ENCODE data around the gene PCSK7. TPM values are rescaled to one million over a fixed set of nuclear protein-coding genes. Genes with fewer than 3 reads are reported as not detected.
"Not testable (repeated sequence)": the region's sequence is repeated elsewhere in the genome, so short reads cannot be mapped to it uniquely, and the experiment has no call there.

PCSK7 gene
- total and polyA plus RNA-seq, 2 of the 4 experiments (the other 2 are of a cell fraction) = 35.8 to 54.3 TPM

GRCh38 chr11:117265745-117266144, 33.9 kb upstream of the PCSK7 start:
- Histone ChIP-seq H3K23ac (ENCODE audit: low read depth, low read length) (no peak overlapping the region), H2AFZ (replicated peaks; ENCODE audit: low read length, poor library complexity) (no peak overlapping the region), H3K56ac (ENCODE audit: extremely low read depth, insufficient read depth, low read length) (no peak overlapping the region), H3K9me3 (ENCODE audit: control insufficient read depth, insufficient read depth, low read length) (no peaks in the 10 kb centered on the region), H2BK20ac (ENCODE audit: low read depth, low read length) (no peak overlapping the region), H3K27me3 (ENCODE audit: control insufficient read depth, insufficient read depth, low read length) (no peaks in the 10 kb centered on the region), H3K18ac (ENCODE audit: low read depth, low read length) (no peak overlapping the region), H3K9ac (ENCODE audit: low read depth, low read length) (no peak overlapping the region), H2AK9ac (replicated peaks; ENCODE audit: low read depth, low read length, poor library complexity) (no peak overlapping the region), H2BK120ac (ENCODE audit: low read depth, low read length) (no peak overlapping the region), H3K9me1 (ENCODE audit: insufficient read depth, low read length) (0 out of 2 replicates have a peak, but pooled peaks cover 3% of the 10 kb centered on the region), H4K5ac (ENCODE audit: low read depth, low read length) (no peak overlapping the region), H4K20me1 (ENCODE audit: insufficient read depth, low read length) (no peaks in the 10 kb centered on the region), H3K79me1 (ENCODE audit: low read depth in 1 of 2, low read length in 2 of 2) (peaks cover 0 to 4% of the 10 kb centered on the region in 2 experiments; a peak in 2 of 4 replicates), H3K4ac (ENCODE audit: low read depth, low read length) (no peak overlapping the region), H3K27ac (ENCODE audit: insufficient read depth, low read length) (no peak overlapping the region), H3K4me2 (ENCODE audit: low read depth, low read length) (no peak overlapping the region), H2AK5ac (ENCODE audit: low read depth, low read length) (no peak overlapping the region), H3K4me1 (ENCODE audit: control insufficient read depth, insufficient read depth, low read length) (no peaks in the 10 kb centered on the region), H4K91ac (ENCODE audit: insufficient read depth, low read depth, low read length) (no peak overlapping the region), H3K4me3 (ENCODE audit: insufficient read depth, low read depth, low read length) (no peak overlapping the region), H4K8ac (ENCODE audit: low read depth in 2 of 2, low read length in 2 of 2) (no peak overlapping the region), H3K36me3 (ENCODE audit: control insufficient read depth, insufficient read depth, low read length) (peaks cover 10% of the 10 kb centered on the region), H2BK5ac (ENCODE audit: low read depth, low read length, poor library complexity, severe bottlenecking) (no peak overlapping the region), H3K14ac (replicated peaks; ENCODE audit: low read depth, low read length) (no peak overlapping the region), H2BK15ac (ENCODE audit: low read depth, low read length) (no peak overlapping the region)
- dilution Hi-C loops (cut with HindIII; ENCODE audit: low sequenced_read_pairs, unreplicated experiment) = no loop called here
- intact Hi-C loops (cut with micrococcal nuclease) = no loop called here
- in situ Hi-C loops (cut with MboI; ENCODE audit: low sequenced_read_pairs) = no loop called here
- TF ChIP-seq, protein P1, sequence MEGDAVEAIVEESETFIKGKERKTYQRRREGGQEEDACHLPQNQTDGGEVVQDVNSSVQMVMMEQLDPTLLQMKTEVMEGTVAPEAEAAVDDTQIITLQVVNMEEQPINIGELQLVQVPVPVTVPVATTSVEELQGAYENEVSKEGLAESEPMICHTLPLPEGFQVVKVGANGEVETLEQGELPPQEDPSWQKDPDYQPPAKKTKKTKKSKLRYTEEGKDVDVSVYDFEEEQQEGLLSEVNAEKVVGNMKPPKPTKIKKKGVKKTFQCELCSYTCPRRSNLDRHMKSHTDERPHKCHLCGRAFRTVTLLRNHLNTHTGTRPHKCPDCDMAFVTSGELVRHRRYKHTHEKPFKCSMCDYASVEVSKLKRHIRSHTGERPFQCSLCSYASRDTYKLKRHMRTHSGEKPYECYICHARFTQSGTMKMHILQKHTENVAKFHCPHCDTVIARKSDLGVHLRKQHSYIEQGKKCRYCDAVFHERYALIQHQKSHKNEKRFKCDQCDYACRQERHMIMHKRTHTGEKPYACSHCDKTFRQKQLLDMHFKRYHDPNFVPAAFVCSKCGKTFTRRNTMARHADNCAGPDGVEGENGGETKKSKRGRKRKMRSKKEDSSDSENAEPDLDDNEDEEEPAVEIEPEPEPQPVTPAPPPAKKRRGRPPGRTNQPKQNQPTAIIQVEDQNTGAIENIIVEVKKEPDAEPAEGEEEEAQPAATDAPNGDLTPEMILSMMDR (conservative IDR thresholded peaks at IDR 0.05; ENCODE audit: low read depth, low read length) = no peak
- TF ChIP-seq MAZ (IDR thresholded peaks at IDR 0.05; ENCODE audit: borderline replicate concordance, low read depth, low read length) = no peak
- TF ChIP-seq CEBPB (IDR thresholded peaks at IDR 0.05; ENCODE audit: low read depth, low read length) = no peak
- TF ChIP-seq SMC3 (IDR thresholded peaks at IDR 0.05; ENCODE audit: low read depth, low read length) = no peak
- TF ChIP-seq RFX5 (IDR thresholded peaks at IDR 0.05; ENCODE audit: low read depth, low read length) = no peak
- 80% methylated on average over 1 of the region's 2 CpGs; no CpG with 5 or more reads in 1 of the 2 experiments for WGBS, 2 experiments (ENCODE audit: extremely low coverage in 2 of 2, insufficient read length in 1 of 2)
- POLR2A ChIA-PET (ENCODE audit: unreplicated experiment) = no interaction called here
- no TSS peak for BruUV-seq (replicated peaks)
- DNase-seq (no peak), ATAC-seq (ENCODE audit: low read depth) (no peak)
- CTCF ChIA-PET = no interaction called here

- DNase-seq; in situ Hi-C loops (cut with MboI; ENCODE audit: low sequenced_read_pairs); intact Hi-C loops (cut with micrococcal nuclease); H4K8ac ChIP-seq (ENCODE audit: low read depth in 2 of 2, low read length in 2 of 2); H3K27ac ChIP-seq (ENCODE audit: insufficient read depth, low read length); POLR2A ChIA-PET (ENCODE audit: unreplicated experiment); H3K4me2 ChIP-seq (ENCODE audit: low read depth, low read length); H2AK9ac ChIP-seq (replicated peaks; ENCODE audit: low read depth, low read length, poor library complexity); H3K14ac ChIP-seq (replicated peaks; ENCODE audit: low read depth, low read length); H3K27me3 ChIP-seq (ENCODE audit: control insufficient read depth, insufficient read depth, low read length); ATAC-seq (ENCODE audit: low read depth); H3K18ac ChIP-seq (ENCODE audit: low read depth, low read length); H3K4me3 ChIP-seq (ENCODE audit: insufficient read depth, low read depth, low read length); H3K4me1 ChIP-seq (ENCODE audit: control insufficient read depth, insufficient read depth, low read length); H2BK120ac ChIP-seq (ENCODE audit: low read depth, low read length); H3K9me3 ChIP-seq (ENCODE audit: control insufficient read depth, insufficient read depth, low read length); H4K20me1 ChIP-seq (ENCODE audit: insufficient read depth, low read length); H2AK5ac ChIP-seq (ENCODE audit: low read depth, low read length); H3K56ac ChIP-seq (ENCODE audit: extremely low read depth, insufficient read depth, low read length); BruUV-seq (replicated peaks); H3K23ac ChIP-seq (ENCODE audit: low read depth, low read length); H3K9me1 ChIP-seq (ENCODE audit: insufficient read depth, low read length); H2BK20ac ChIP-seq (ENCODE audit: low read depth, low read length); dilution Hi-C loops (cut with HindIII; ENCODE audit: low sequenced_read_pairs, unreplicated experiment); H2BK5ac ChIP-seq (ENCODE audit: low read depth, low read length, poor library complexity, severe bottlenecking); H4K5ac ChIP-seq (ENCODE audit: low read depth, low read length); H3K9ac ChIP-seq (ENCODE audit: low read depth, low read length); H2AFZ ChIP-seq (replicated peaks; ENCODE audit: low read length, poor library complexity); H3K4ac ChIP-seq (ENCODE audit: low read depth, low read length); H3K36me3 ChIP-seq (ENCODE audit: control insufficient read depth, insufficient read depth, low read length); H2BK15ac ChIP-seq (ENCODE audit: low read depth, low read length); H4K91ac ChIP-seq (ENCODE audit: insufficient read depth, low read depth, low read length); H3K79me1 ChIP-seq (ENCODE audit: low read depth in 1 of 2, low read length in 2 of 2): not testable (repeated sequence)
- CTCF ChIA-PET = interaction anchor here (0.6 kb wide), 3 partner anchors 11 to 1612 kb away, joined by 3 to 5 read pairs (median 5); partner anchors contain the start of gene PCSK7
- WGBS, 2 experiments (ENCODE audit: extremely low coverage in 2 of 2, insufficient read length in 1 of 2) = 90% methylated on average over 2 of the region's 7 CpGs; no CpG with 5 or more reads in 1 of the 2 experiments
These were observed 32.9 kb upstream of the PCSK7 start for GRCh38 chr11:117264624-117265323.
